Activated CD4-positive, CD25-positive, alpha-beta regulatory T cell treated with anti-CD3 and anti-CD28 coated beads, Interleukin-2, amount 50 U/mL, for 16 hours (primary cell): ENCODE data around the gene BCR.
A peak's percentile ranks its signal among the peaks of the same experiment; 100 is the strongest.
"Not testable (repeated sequence)": the region's sequence is repeated elsewhere in the genome, so short reads cannot be mapped to it uniquely, and the experiment has no call there.

Source experiments
- DNase-seq: peaks from one replicate; pipeline ENCODE4 v3.0.0-alpha.2; 2020; ENCODE audit warnings: low read depth, low spot score

The BCR gene

GRCh38 chr22:23180301-23180892 lies at the start of gene BCR:
BCR (plus strand) TSS chr22:23180509; CDS start chr22:23180961, 452 bp downstream.
- peak; percentile 18 for DNase-seq

DNA sequence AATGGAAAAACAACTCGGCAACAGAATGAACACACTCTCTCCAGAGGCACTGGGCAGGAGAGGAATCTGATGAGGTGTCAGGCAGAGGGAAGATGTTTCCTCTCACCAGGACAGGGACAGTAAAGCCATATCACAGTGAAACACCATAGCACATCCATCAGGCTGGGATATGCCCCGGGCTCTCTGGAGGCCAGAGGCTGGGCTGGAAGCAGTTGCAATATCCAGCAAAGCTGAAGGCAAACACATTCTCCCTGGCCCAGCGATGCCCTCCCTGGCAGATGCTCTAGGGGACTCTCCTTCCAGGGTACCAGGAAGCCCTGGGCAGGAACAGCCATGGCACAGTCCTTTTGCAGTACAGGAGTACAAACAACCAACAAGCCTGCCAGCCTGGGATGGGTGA lies 49.6 kb upstream of the BCR start:
- DNase-seq: no peak

DNA sequence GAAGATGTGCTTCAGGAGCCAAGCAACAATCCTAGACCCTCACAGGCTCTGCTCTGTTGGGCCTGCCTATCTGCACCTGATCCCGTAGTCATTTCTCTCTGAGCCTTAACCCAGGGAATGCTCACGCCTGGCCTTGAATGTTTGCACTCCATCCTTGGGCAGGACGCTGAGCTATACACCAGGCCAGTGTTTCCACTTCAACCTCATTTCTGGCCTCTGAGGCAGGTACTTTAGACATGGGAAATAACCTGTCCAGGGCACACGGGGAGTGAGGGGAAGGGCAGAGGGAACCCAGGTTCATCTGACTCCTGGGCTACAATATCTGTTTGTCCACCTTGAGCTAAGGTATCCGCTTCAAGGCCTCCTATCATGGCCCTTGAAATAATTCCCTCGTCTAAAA lies 48.4 kb upstream of the BCR start:
- no peak for DNase-seq

DNA sequence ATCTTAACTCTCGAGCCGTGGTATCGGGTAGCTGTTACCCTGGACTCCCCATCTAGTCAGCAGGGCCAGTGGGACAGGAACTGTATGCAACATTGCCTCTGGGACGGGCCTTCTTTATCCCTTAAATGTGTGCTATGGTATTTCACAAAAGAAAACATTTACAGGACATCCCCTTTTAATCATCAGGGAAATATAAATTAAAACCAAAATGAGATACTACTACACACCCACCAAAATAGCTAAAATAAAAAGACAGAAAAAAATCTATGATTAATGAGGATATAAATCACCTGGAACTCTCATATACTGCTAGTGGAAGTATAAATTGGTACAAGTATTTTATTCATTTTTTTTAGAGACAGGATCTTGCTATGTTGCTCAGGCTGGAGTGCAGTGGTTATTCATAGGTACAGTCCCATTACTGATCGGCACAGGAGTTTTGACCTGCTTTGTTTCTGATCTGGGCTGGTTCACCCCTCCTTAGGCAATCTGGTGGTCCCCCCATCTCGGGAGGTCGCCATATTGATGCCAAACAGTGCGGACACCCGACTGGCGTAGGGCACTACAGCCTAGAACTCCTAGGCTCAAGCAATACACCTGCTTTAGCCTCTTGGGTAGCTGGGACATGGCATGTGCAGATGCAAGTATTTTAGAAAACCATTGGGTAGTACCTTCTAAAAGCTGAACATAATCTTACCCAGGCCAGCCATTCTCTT lies 47.8 kb upstream of the BCR start:
- no peak for DNase-seq

- DNase-seq: no peak
Measured at GRCh38 chr22:23133922-23134321, 46.4 kb upstream of the BCR start.

DNA sequence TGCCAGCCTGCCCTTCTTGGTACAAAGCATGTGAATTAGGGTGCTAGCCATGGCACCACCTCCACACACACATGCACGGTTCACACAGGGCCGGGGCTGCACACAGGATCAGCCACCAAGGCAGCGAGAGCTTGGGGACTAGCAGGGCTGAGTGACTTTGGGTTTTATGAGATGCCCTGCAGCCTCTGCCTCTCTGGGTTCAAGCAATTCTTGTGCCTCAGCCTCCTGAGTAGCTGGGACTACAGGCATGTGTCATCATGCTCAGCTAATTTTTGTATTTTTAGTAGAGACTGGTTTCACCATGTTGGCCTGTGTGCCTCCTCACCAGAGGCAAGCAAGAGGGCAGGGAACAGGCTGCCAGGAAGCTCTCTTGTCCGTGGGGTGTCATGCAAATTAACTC lies 43.3 kb upstream of the BCR start:
- DNase-seq: not testable (repeated sequence)

DNA sequence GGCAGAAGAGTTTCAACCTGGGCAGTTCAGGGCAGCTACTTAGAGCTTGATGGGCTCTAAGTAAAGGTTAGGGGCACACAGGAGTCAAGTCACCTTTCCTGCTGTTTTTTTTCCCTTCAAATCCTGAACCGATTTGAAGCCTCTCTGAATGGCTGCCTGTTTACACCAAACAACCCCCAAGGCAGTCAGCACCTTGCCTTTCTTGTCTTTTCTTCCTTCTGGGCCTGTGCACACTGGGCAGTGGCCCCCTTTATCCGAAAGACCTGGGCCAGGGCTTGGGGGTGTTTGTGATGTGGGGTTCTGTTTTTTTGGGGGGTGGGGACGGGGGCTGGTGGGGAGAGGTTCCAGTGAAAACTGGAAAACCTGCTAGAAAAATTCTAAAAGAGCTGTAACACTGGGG lies 42.8 kb upstream of the BCR start:
- no peak for DNase-seq

DNA sequence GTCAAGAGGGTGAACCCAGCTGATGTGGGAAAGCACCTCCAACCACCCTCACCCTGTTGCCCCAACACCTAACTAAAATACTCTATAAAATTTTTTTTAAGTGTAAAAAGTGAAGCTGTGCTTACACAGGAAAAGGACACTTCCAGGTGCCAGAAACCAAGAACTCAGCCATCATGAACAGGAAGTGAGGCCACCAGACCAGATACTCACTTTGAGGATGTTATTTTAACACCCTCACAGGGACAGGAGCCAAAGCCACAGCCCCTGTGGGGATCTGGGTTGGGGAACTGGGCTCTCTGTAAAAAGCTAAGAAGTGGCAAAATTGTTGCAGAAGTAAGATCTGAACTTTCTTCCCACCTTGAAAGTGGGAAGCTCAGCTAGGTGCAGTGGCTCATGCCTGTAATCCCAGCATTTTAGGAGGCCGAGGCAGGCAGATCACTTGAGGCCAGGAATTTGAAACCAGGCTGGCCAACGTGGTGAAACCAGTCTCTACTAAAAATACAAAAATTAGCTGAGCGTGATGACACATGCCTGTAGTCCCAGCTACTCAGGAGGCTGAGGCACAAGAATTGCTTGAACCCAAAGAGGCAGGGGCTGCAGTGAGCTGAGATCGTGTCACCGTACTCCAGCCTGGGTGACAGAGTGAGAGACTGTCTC lies 42.3 kb upstream of the BCR start:
- no peak for DNase-seq

GRCh38 chr22:23138584-23139435 lies 41.5 kb upstream of the BCR start:
- DNase-seq: no peak

DNA sequence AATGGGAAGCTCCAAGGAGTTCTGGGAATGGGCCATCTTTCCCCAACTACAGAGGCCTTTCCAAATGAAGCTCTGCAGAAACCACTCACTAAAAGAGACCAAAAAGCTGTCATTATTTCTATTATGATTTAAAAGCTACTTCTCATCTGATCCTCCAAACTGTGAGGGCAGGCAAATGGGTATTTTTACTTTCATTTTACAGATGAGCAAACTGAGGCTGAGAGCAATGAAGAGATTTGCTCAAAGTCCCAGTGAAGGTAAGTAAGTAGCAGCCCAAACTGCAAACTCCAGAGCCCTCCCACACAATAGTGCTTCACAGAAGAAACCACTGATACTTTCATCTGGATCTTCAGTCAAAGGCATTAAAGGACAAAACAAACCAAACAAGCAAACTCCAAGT lies 39.9 kb upstream of the BCR start:
- DNase-seq: no peak

- no peak for DNase-seq
Measured at GRCh38 chr22:23142546-23143105, 37.7 kb upstream of the BCR start.

DNA sequence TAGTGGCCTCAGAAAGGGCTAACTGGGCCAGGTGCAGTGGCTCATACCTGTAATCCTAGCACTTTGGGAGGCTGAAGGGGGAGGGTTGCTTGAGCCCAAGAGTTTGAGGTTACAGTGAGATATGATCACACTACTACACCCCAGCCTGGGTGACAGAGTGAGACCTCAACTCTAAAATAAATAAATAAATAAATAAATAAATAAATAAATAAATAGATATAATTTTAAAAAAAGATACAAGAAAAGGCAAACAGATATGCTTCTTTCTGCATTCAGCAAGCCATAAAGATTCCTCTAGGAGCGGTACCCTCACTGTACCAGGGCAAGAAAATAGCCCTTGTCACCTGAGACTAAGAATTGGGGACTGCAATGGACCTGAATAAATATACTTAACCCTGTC lies 37.2 kb upstream of the BCR start:
- DNase-seq: no peak

DNA sequence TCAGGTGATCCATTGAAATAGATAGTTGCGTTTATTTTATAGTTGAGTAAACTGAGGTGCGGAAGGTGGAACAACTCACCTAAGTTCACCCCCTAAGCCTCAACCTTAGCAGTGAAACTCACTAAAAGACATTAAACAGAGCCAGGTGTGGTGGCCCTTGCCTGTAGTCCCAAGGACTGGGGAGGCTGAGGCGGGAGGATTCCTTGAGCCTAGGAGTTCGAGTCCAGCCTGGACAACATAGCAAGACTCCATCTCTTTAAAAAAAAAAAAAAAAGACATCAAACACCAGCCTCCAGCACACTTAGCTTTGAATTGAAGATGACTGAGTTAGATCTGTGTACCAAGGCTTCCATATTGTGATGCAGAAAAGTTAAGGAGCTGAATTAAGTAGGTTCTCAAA lies 35.9 kb upstream of the BCR start:
- no peak for DNase-seq

GRCh38 chr22:23144932-23145877 lies 35.1 kb upstream of the BCR start, which contains the start of gene RAB36:
RAB36 (plus strand) TSS chr22:23145477; CDS start chr22:23146617, 1,140 bp downstream.
- DNase-seq: peak; percentile 75

GRCh38 chr22:23145878-23146470 lies 34.3 kb upstream of the BCR start:
- no peak for DNase-seq

DNA sequence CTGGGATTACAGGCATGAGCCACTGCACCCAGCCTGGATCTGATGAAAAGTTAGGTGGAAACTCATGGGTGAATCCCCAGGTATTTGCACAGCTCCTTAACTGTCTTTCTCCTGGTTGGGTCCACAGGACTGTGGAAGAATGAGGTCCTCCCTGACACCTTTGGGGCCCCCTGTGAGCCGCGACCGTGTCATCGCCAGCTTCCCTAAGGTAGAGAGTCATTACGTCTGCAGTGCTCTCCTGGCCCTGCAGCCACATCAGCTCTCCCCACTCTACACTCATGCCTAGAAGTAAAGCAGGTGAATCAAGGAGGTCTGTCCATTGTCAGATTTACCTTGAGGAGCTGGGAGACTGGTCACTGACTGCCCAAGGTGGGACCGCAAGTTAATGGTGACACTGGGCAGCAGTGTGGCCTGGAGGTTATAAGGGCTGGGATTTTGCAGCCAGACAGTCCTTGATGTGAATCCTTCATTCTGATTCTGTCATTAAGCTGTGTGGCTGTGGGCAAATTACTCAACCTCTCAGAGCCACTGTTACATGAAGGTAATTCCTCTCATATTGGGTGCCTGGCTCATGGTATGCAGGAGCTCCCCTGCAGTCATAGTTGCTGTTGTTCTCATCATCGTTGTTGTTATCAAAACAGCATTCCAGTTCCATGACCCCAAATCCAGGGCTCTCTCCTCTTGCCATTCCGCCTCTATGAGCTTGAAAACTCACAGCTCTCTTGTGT lies 33.7 kb upstream of the BCR start:
- no peak for DNase-seq

GRCh38 chr22:23147617-23148387 lies 32.5 kb upstream of the BCR start:
- DNase-seq: no peak

DNA sequence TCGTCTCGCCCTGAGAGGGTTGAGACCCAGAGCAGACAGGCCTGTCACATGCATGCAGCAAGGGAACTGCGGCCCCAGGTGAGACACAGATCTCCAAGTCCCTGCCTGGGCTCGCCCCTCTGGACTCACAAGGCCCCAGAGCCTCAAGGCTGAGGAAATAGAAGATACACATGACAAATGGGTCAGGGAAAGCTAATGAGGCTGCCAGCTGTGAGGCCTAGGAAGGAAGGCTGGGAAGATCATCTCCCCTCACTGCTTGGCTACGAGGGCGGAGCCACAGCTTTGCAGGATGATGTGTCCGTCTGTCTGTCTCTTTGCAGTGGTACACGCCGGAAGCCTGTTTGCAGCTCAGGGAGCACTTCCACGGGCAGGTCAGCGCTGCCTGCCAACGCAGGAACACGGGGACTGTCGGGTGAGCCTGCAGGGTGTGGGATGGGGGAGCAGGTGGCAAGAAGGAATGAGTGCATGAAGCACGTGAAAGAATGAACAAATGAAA lies 30.5 kb upstream of the BCR start:
- DNase-seq: no peak

DNA sequence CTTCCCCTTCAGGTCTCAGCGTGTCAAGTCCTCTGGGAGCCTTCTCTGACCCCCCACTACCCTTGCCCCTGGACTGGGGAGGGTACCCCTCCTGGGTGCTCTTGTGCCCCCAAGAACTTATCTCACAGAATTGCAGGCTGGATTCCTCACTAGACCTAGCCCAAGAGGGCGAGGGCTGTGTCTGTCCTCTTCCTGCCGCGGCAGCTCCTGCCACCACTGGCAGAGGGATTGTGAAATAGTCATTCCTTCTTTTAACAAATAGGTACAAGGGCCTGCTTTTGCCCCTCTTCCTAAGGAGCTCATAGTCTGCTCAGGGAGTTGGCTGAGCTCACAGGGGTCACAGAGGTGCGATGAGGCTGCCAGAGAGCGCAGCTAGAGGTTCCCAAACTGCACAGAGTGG lies 29.5 kb upstream of the BCR start:
- DNase-seq: no peak
